Aorta (tissue), 5 donors: ENCODE results near the gene SPOPL. TPM values are rescaled to one million over a fixed set of nuclear protein-coding genes. Genes with fewer than 3 reads are reported as not detected.

Source experiments
- ATAC-seq: fragments of 200-7000 bp; cut with Tn5 transposase; one replicate; pipeline ENCODE4 v1.9.1; 2022; ENCODE audit warnings: moderate library complexity; ENCODE audit not compliant: low FRiP score
- DNase-seq, 2 donors: peaks; one replicate each; pipeline ENCODE4 v3.0.0-alpha.2; 2020
- H3K27ac ChIP-seq, 2 donors: one replicate each; pipeline ENCODE4 v1.5.1; 2013; ENCODE audit warnings: low read length in 2 of 2, mild to moderate bottlenecking in 2 of 2, moderate library complexity in 2 of 2, control low read depth in 1 of 2, inconsistent platforms in 1 of 2, low read depth in 1 of 2
- H3K27me3 ChIP-seq, 2 donors: one replicate each; pipeline ENCODE4 v1.6.1; 2013; ENCODE audit warnings: control low read depth in 1 of 2, low read length in 1 of 2, mild to moderate bottlenecking in 1 of 2, moderate library complexity in 1 of 2; ENCODE audit not compliant: insufficient read depth in 2 of 2, control insufficient read depth in 1 of 2
- H3K36me3 ChIP-seq, 2 donors: one replicate each; pipeline ENCODE4 v1.6.1; 2013; ENCODE audit warnings: control low read depth in 1 of 2, low read length in 1 of 2, mild to moderate bottlenecking in 1 of 2; ENCODE audit not compliant: insufficient read depth in 2 of 2, control insufficient read depth in 1 of 2
- H3K4me1 ChIP-seq, 2 donors: one replicate each; pipeline ENCODE4 v1.6.1; 2013; ENCODE audit warnings: low read length in 2 of 2, control low read depth in 1 of 2, mild to moderate bottlenecking in 1 of 2, moderate library complexity in 1 of 2; ENCODE audit not compliant: insufficient read depth in 2 of 2, control insufficient read depth in 1 of 2
- H3K4me3 ChIP-seq, 2 donors: one replicate each; pipeline ENCODE4 v1.5.1; 2013; ENCODE audit warnings: low read length in 2 of 2, control low read depth in 1 of 2, mild to moderate bottlenecking in 1 of 2
- H3K9me3 ChIP-seq: one replicate; pipeline ENCODE4 v1.6.1; 2013; ENCODE audit warnings: mild to moderate bottlenecking, low read length; ENCODE audit not compliant: control insufficient read depth
- WGBS, 2 donors: extraction: QIAGEN DNeasy Blood & Tissue Kit; methylation state at CpG; one replicate each; pipeline ENCODE4 v1.1.7; 2013; 5-methylcytosine and 5-hydroxymethylcytosine counted together
- intact Hi-C, 2 donors: fragments of 100-400 bp; cut with DNase I; formaldehyde crosslinking; loops; one replicate each; pipeline versions ENCODE4 v1.14.2 to v1.15.0; 2022
- polyA plus RNA-seq, 2 donors: library from polyadenylated mRNA; stranded (reverse); fragments of 200-250 nt; gene quantifications; one replicate each; pipeline ENCODE4 v1.2.3, GENCODE V29; 2013
- total RNA-seq, 2 donors: library from RNA; stranded (reverse); fragmentation: NEBNext Ultra II Directional; extraction: Animal tissue kit (Norgen Biotek cat#: 25700); gene quantifications; one replicate each; pipeline ENCODE4 v1.2.1, GENCODE V29; 2021
- donor health status: healthy with polysubstance abuse.
- donor health status: Bipolar disorder and iron deficiency.
- donor health status: DM: no; HTN: no; CAD: no.
- donor health status: DM: no; HTN: no; CAD: no.
- donor health status: DM: yes; HTN: yes; CAD: no.

SPOPL gene
- total and polyA plus RNA-seq, 4 donors, result 9.1 to 39.9 (median 31.8) TPM

DNA sequence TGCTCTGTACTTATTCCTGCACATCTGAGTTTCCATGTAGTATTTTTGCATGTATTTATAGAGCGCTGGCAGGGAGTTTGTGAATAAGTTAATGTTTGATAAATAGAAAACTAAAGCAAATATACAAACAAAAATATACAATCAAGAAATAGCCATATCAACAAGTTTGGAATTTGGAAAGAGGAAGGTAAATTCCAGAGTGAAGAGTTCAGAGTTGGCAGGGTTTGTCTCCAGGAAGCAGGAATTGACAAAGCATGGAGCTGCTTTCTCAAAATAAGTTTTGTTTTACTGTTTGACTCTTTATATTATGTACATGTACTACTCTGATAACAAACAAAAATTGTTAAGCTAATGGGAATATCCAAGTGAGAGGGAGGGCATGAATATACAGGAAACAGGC, 80.3 kb downstream of the SPOPL start:
- no peak overlapping the region for H3K4me3 ChIP-seq
- no peak overlapping the region for H3K27ac ChIP-seq
- DNase-seq, result no peak
- no peaks in the 10 kb centered on the region for H3K27me3 ChIP-seq
- H3K9me3 ChIP-seq, result no peaks in the 10 kb centered on the region
- 98 to 100% methylated on average over 1 of the region's 1 CpG for WGBS, 2 donors
- no peaks in the 10 kb centered on the region for H3K4me1 ChIP-seq
- no peak for ATAC-seq
- peaks cover 2 to 5% of the 10 kb centered on the region in 2 donors for H3K36me3 ChIP-seq
- intact Hi-C loops, result no loop called here

DNA sequence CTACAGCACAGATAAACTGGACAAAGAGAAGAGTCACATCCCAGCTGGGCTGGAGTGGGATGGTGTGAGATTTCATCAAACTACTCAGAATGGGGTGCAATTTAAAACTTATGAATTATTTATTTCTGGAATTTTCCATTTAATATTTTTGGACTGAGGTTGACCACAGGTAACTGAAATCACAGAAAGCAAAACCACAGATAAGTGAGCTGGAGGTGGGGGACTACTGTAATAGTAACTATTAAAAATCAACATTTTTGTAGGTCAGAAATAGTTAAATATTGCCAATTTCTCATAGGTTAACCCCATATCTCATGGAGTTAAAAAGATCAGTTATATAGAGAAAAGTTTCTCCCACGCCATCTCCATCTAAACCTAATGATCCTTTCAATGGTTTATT, 88.1 kb downstream of the SPOPL start:
- H3K9me3 ChIP-seq, result no peaks in the 10 kb centered on the region
- intact Hi-C loops, result no loop called here
- H3K27ac ChIP-seq, result no peak overlapping the region
- no peaks in the 10 kb centered on the region for H3K4me1 ChIP-seq
- H3K4me3 ChIP-seq, result no peak overlapping the region
- peaks cover 0 to 3% of the 10 kb centered on the region in 2 donors for H3K36me3 ChIP-seq
- 99 to 100% methylated on average over 1 of the region's 1 CpG for WGBS, 2 donors
- ATAC-seq (no peak), DNase-seq (no peak)
- H3K27me3 ChIP-seq, result no peaks in the 10 kb centered on the region

DNA sequence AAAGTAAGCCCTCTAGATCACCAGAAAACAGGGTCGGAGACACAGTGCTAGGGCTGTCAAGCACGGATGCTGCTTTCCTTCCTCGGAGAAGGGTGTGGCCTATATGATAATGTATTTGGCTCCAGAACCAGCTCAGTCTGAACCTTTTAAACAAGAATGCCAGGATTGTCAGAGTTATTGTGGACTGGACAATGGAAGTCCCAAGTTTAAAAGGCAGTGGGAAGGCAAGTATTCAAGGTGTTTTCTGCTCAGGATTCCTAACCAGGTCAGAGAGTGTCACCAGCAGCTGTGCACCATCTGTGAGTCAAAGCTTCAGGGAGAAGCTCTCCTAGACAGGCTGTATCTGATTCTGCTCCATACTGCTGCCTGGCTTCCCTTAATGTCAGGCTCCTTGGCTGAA, 94.8 kb downstream of the SPOPL start:
- Histone ChIP-seq H3K4me1 (no peaks in the 10 kb centered on the region), H3K36me3 (peaks cover 0 to 3% of the 10 kb centered on the region in 2 donors), H3K27ac (no peak overlapping the region), H3K4me3 (no peak overlapping the region), H3K27me3 (no peaks in the 10 kb centered on the region), H3K9me3 (no peaks in the 10 kb centered on the region)
- ATAC-seq (no peak), DNase-seq (no peak)
- WGBS, 2 donors, result 74 to 77% methylated on average over 3 of the region's 3 CpGs
- intact Hi-C loops, result no loop called here

DNA sequence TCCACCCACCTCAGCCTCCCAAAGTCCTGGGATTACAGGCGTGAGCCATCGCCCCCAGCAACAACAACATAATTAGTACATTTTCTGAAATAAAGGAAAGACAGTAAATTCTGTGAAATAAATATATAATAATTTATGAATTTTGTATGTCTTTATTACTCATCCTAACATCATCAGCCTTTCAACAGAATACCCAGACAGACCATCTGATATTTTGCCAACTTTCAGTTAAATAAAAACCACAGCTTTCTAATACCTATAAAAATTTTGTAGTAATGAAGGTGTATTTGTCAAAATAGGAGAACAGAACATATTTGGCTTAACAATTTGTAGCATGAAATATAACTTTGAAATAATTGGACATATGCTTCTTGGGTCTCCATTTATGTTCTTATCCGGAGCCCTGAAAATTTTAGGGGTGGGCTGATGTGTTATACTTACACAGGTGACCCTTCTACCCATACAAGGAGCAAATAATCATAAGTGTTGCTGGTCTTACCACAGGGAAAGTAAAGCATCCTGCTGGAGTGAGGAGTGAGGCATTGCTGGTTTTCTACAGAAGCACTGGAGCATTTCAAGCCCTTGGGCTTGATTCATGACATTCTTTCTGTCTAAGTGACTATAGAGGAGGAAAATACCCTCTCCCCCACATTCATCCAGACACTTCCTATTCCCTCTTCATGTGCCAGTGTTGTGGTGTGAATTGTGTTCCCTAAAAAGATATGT, 99.3 kb downstream of the SPOPL start:
- intact Hi-C loops, result no loop called here
- H3K36me3 ChIP-seq, result peaks cover 0 to 1% of the 10 kb centered on the region in 2 donors
- 95 to 97% methylated on average over 3 of the region's 3 CpGs for WGBS, 2 donors
- H3K4me1 ChIP-seq, result no peaks in the 10 kb centered on the region
- no peaks in the 10 kb centered on the region for H3K27me3 ChIP-seq
- no peaks in the 10 kb centered on the region for H3K9me3 ChIP-seq
- H3K27ac ChIP-seq, result no peak overlapping the region
- H3K4me3 ChIP-seq, result no peak overlapping the region
- ATAC-seq, result no peak
- DNase-seq, result no peak

DNA sequence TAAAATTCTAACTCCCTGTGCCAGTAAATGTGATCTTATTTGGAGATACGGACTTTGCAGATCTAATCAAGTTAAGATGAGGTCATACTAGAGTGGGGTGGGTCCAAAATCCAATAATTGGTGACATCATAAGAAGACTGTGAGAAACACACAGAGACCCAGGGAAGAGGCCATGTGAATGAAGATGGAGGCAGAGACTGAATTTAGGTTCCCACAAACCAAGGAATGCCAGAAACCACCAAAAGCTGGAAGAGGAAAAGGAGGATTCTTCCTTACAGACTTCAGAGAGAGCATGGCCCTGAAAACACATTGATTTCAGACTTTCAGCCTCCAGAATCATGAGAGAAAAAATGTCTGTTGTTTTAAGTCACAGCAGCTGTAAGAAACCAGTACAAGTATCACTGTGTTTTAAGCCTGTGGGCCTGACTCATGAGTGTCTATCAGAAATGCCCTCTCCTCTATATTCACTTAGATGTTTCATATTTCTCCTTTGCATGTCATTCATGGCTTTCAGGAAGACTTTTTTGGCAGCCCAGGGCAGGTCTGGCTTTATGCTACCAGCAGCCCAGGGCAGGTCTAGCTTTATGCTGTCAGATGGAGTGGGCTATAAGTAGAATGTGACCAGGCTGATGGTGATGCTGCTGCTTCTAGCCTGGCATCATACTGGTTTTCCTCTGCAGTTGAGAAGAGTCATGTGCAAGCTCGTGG, 100.0 kb downstream of the SPOPL start:
- DNase-seq (no peak), ATAC-seq (no peak)
- Histone ChIP-seq H3K27ac (no peak overlapping the region), H3K27me3 (peaks cover 0 to 1% of the 10 kb centered on the region in 2 donors), H3K4me1 (no peaks in the 10 kb centered on the region), H3K9me3 (no peaks in the 10 kb centered on the region), H3K4me3 (no peak overlapping the region), H3K36me3 (peaks cover 0 to 1% of the 10 kb centered on the region in 2 donors)
- intact Hi-C loops, result no loop called here
- 71 to 82% methylated on average over 2 of the region's 2 CpGs for WGBS, 2 donors

DNA sequence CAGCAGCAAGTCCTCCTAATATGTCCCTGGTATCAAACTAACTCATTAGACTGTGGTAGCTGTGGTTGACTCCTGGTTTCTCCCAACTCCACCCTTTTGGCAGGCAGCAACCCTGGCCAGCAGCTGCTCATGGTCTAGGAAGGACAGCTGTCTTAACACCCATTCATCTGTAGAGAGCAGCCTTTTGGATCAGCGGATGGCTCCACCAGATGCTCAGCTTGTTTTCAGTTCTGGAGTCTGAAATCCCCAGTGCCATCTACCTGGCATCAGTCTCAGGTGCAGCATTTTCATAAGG, 100.5 kb downstream of the SPOPL start:
- H3K4me1 ChIP-seq, result no peaks in the 10 kb centered on the region
- no peak overlapping the region for H3K27ac ChIP-seq
- no peaks in the 10 kb centered on the region for H3K9me3 ChIP-seq

DNA sequence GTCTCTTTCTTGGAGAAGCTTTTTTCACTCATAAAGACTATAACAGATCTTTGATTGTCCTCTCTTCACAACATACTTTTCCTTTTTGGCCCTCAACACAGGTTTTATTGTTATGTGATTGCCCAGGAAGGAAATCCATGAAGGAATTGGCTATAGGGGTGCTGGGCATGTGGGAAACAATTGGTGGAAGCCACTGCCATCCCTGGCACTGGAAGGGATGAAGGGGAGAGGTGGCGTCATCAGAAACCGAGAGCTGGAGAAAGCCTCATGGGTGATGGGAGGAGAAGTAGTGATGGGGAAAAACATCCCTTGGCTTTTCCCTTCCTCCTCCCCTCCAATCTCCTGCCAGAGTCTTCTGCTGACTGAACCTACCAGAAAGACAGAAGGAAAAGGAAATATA, 106.2 kb downstream of the SPOPL start:
- Histone ChIP-seq H3K4me1 (no peaks in the 10 kb centered on the region), H3K36me3 (peaks cover 0 to 1% of the 10 kb centered on the region in 2 donors), H3K27me3 (peaks cover 0 to 1% of the 10 kb centered on the region in 2 donors), H3K27ac (no peak overlapping the region), H3K9me3 (no peaks in the 10 kb centered on the region), H3K4me3 (no peak overlapping the region)
- ATAC-seq (no peak), DNase-seq (no peak)
- intact Hi-C loops, result no loop called here
- 87 to 93% methylated on average over 2 of the region's 2 CpGs for WGBS, 2 donors

More for the DNA sequence above, 100.5 kb downstream of the SPOPL start:
- ATAC-seq, result no peak
- H3K27me3 ChIP-seq, result peaks cover 0 to 1% of the 10 kb centered on the region in 2 donors
- no peak for DNase-seq
- WGBS, 2 donors, result 94 to 97% methylated on average over 1 of the region's 1 CpG
- peaks cover 0 to 1% of the 10 kb centered on the region in 2 donors for H3K36me3 ChIP-seq
- H3K4me3 ChIP-seq, result no peak overlapping the region
- intact Hi-C loops, result no loop called here

DNA sequence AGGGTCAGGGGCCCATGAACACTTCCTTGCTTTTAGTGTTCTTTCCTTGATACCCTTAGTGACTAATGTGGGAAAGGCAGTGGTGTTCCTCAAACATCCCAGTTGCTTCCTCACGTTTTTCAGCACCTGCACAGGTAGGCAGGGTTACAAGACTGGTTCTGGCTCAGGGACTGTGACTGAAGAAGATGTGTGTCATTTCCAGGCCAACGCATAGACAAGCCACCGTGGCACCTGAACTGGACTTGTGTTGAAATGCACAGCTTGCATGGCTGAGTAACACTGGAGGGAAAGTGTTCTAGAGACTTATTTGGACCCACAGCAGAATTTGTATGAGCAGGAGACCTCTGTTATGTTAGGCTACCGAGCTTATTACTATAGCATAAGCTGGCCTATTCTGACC, 107.9 kb downstream of the SPOPL start:
- WGBS, 2 donors, result 92 to 94% methylated on average over 4 of the region's 4 CpGs

More for the DNA sequence above, 107.9 kb downstream of the SPOPL start:
- H3K9me3 ChIP-seq, result no peaks in the 10 kb centered on the region
- no peaks in the 10 kb centered on the region for H3K4me1 ChIP-seq
- ATAC-seq (no peak), DNase-seq (no peak)
- H3K4me3 ChIP-seq, result no peak overlapping the region
- H3K36me3 ChIP-seq, result no peaks in the 10 kb centered on the region
- no peak overlapping the region for H3K27ac ChIP-seq
- peaks cover 0 to 1% of the 10 kb centered on the region in 2 donors for H3K27me3 ChIP-seq
- intact Hi-C loops, result no loop called here
